A549 (cell line): Measurements from ENCODE around the gene ATP6V0E1.

Source experiments
- CEBPB ChIP-seq, 2 experiments: fragments of >200 bp in 1 of 2; sonication (Bioruptor Twin) in 1 of 2; formaldehyde crosslinking in 1 of 2; IDR thresholded peaks; 2 replicates each; pipeline ENCODE4 v1.6.1; 2012 to 2016
- JUNB ChIP-seq: fragments of >200 bp; sonication (Bioruptor Twin); formaldehyde crosslinking; IDR thresholded peaks from 2 replicates; pipeline ENCODE4 v1.6.1; 2016
- KDM1A ChIP-seq: fragments of 200-600 bp; sonication (generic); IDR thresholded peaks from 2 replicates; pipeline ENCODE4 v1.6.1; 2016; ENCODE audit warnings: low read depth, mild to moderate bottlenecking
- POLR2A ChIP-seq: IDR thresholded peaks from 2 replicates; pipeline ENCODE4 v1.6.1; 2012; ENCODE audit warnings: mild to moderate bottlenecking, low read length
- POLR2AphosphoS2 ChIP-seq: conservative IDR thresholded peaks from 2 replicates; pipeline ENCODE4 v1.6.1; 2012; ENCODE audit warnings: low read length, improper control_type of control experiment, inconsistent platforms
- ZSCAN20 ChIP-seq: fragments of 250-450 bp; sonication (Bioruptor Pico); IDR thresholded peaks from 2 replicates; pipeline ENCODE4 v1.8.0; 2022; ENCODE audit warnings: mild to moderate bottlenecking, moderate library complexity
- TF ChIP-seq, protein P1 (sequence below): fragments of >200 bp; sonication (Bioruptor Twin); formaldehyde crosslinking; IDR thresholded peaks from 3 replicates; pipeline ENCODE4 v1.5.1; 2016
- TF ChIP-seq, protein P2 (sequence below): IDR thresholded peaks from 2 replicates; pipeline ENCODE4 v1.6.1; 2012

GRCh38 chr5:172952034-172952511 is 31.5 kb upstream of the ATP6V0E1 start:
- TF ChIP-seq KDM1A = no peak
- TF ChIP-seq, protein P1, sequence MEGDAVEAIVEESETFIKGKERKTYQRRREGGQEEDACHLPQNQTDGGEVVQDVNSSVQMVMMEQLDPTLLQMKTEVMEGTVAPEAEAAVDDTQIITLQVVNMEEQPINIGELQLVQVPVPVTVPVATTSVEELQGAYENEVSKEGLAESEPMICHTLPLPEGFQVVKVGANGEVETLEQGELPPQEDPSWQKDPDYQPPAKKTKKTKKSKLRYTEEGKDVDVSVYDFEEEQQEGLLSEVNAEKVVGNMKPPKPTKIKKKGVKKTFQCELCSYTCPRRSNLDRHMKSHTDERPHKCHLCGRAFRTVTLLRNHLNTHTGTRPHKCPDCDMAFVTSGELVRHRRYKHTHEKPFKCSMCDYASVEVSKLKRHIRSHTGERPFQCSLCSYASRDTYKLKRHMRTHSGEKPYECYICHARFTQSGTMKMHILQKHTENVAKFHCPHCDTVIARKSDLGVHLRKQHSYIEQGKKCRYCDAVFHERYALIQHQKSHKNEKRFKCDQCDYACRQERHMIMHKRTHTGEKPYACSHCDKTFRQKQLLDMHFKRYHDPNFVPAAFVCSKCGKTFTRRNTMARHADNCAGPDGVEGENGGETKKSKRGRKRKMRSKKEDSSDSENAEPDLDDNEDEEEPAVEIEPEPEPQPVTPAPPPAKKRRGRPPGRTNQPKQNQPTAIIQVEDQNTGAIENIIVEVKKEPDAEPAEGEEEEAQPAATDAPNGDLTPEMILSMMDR = no peak
- TF ChIP-seq, protein P2, sequence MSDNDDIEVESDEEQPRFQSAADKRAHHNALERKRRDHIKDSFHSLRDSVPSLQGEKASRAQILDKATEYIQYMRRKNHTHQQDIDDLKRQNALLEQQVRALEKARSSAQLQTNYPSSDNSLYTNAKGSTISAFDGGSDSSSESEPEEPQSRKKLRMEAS = no peak
- no peak for TF ChIP-seq CEBPB (IDR thresholded peaks at IDR 0.05)
- TF ChIP-seq ZSCAN20 (CRISPR knock-in tag) = no peak
- TF ChIP-seq POLR2AphosphoS2 = no peak
- no peak for TF ChIP-seq JUNB
- no peak for TF ChIP-seq POLR2A
